HepG2 (cell line): ENCODE results near the gene COPS3. TPM values are rescaled to one million over a fixed set of nuclear protein-coding genes. Genes with fewer than 3 reads are reported as not detected.

Experiments used
- ARID3A ChIP-seq: IDR thresholded peaks from 2 replicates; pipeline ENCODE4 v1.6.1; 2012; ENCODE audit warnings: low read depth, low read length, improper control_type of control experiment
- CHCHD3 ChIP-seq: sonication (generic); formaldehyde crosslinking; IDR thresholded peaks from 2 replicates; pipeline ENCODE4 v1.8.0; 2022; ENCODE audit warnings: mild to moderate bottlenecking, missing genetic modification reagents, moderate library complexity
- ELF4 ChIP-seq: sonication (generic); formaldehyde crosslinking; IDR thresholded peaks from 2 replicates; pipeline ENCODE4 v1.5.0; 2020; ENCODE audit warnings: missing genetic modification reagents, mild to moderate bottlenecking, moderate library complexity, borderline replicate concordance
- ESRRA ChIP-seq: sonication (generic); formaldehyde crosslinking; IDR thresholded peaks from 2 replicates; pipeline ENCODE4 v1.5.1; 2020; ENCODE audit warnings: mild to moderate bottlenecking, low read depth, missing genetic modification reagents
- FOXM1 ChIP-seq: sonication (generic); formaldehyde crosslinking; IDR thresholded peaks from 2 replicates; pipeline ENCODE4 v1.5.0; 2020; ENCODE audit warnings: missing genetic modification reagents
- GFI1 ChIP-seq: sonication (generic); formaldehyde crosslinking; IDR thresholded peaks from 2 replicates; pipeline ENCODE4 v1.5.0; 2020; ENCODE audit warnings: missing genetic modification reagents, mild to moderate bottlenecking, borderline replicate concordance
- MAFK ChIP-seq, 2 experiments: IDR thresholded peaks in 1 of 2; conservative IDR thresholded peaks in 1 of 2; 2 replicates each; pipeline ENCODE4 v1.6.1; 2011; ENCODE audit warnings: improper control_type of control experiment in 2 of 2, low read length in 2 of 2
- PAX8 ChIP-seq: sonication (generic); formaldehyde crosslinking; IDR thresholded peaks from 2 replicates; pipeline ENCODE4 v1.8.0; 2022; ENCODE audit warnings: mild to moderate bottlenecking, missing genetic modification reagents, borderline replicate concordance
- PHF8 ChIP-seq: sonication (generic); formaldehyde crosslinking; IDR thresholded peaks from 2 replicates; pipeline ENCODE4 v1.5.0; 2020; ENCODE audit warnings: missing genetic modification reagents
- ZFP90 ChIP-seq: sonication (generic); formaldehyde crosslinking; IDR thresholded peaks from 2 replicates; pipeline ENCODE4 v1.8.0; 2022; ENCODE audit warnings: missing genetic modification reagents, mild to moderate bottlenecking, inconsistent platforms, borderline replicate concordance
- ZIK1 ChIP-seq: sonication (generic); formaldehyde crosslinking; IDR thresholded peaks from 2 replicates; pipeline ENCODE4 v1.5.0; 2020; ENCODE audit warnings: mild to moderate bottlenecking, low read depth, missing genetic modification reagents, borderline replicate concordance
- ZNF232 ChIP-seq: sonication (generic); formaldehyde crosslinking; IDR thresholded peaks from 2 replicates; pipeline ENCODE4 v1.4.0; 2020; ENCODE audit warnings: missing genetic modification reagents, borderline replicate concordance
- ZNF318 ChIP-seq: sonication (generic); formaldehyde crosslinking; IDR thresholded peaks from 2 replicates; pipeline ENCODE4 v1.4.0; 2020; ENCODE audit warnings: mild to moderate bottlenecking, missing genetic modification reagents
- ZNF761 ChIP-seq: sonication (generic); formaldehyde crosslinking; conservative IDR thresholded peaks from 2 replicates; pipeline ENCODE4 v1.4.0; 2020; ENCODE audit warnings: mild to moderate bottlenecking, missing genetic modification reagents
- polyA plus RNA-seq, 8 experiments: library from polyadenylated mRNA; depleted of rRNA in 3 of 8; stranded (reverse) in 7 of 8; unstranded in 1 of 8; fragments of >200 nt; fragmentation: Illumina TruSeq in 4 of 8; extraction: Trizol in 4 of 8; gene quantifications; 2 replicates each; pipeline versions ENCODE4 v1.2.1 to v1.2.3, GENCODE V29; 2011 to 2016; ENCODE audit warnings: low read depth in 4 of 8, missing spikeins in 1 of 8, mixed read lengths in 1 of 8; ENCODE audit not compliant: insufficient read depth in 1 of 8
- total RNA-seq, 5 experiments: library from RNA; depleted of rRNA; stranded (reverse); fragments of >200 nt; fragmentation: Illumina TruSeq; extraction: Trizol; gene quantifications; 2 replicates each; pipeline ENCODE4 v1.2.3, GENCODE V29; 2016; ENCODE audit warnings: low read depth in 1 of 5
- TF ChIP-seq, protein P1 (sequence below): sonication (generic); formaldehyde crosslinking; IDR thresholded peaks from 2 replicates; pipeline ENCODE4 v1.4.0; 2020; ENCODE audit warnings: missing genetic modification reagents

COPS3 gene
- total and polyA plus RNA-seq, 2 of the 13 experiments (the other 11 are each of a cell fraction or from before 2014, with no cell fraction given) = 46.3 to 103 TPM

GRCh38 chr17:17237026-17237799 is 43.8 kb downstream of the COPS3 start, which contains the start of gene FLCN (continued):
- TF ChIP-seq ZNF318 (CRISPR knock-in tag) = no peak
- 0 out of 2 replicates have a peak, but pooled peaks have one; percentile 39 for TF ChIP-seq GFI1 (CRISPR knock-in tag)
- TF ChIP-seq ZFP90 = peak; percentile 80
- peak; percentile 14; the same call in 1 of the 2 replicates for TF ChIP-seq ZNF232 (CRISPR knock-in tag)
- peak; percentile 42; the same call in 1 of the 2 replicates for TF ChIP-seq ARID3A
- no peak for TF ChIP-seq CHCHD3
- TF ChIP-seq FOXM1 (CRISPR knock-in tag) = no peak
- TF ChIP-seq PAX8 = peak; percentile 78
- TF ChIP-seq ZIK1 = no peak
- no peak for TF ChIP-seq ELF4 (CRISPR knock-in tag)
- TF ChIP-seq, protein P1, sequence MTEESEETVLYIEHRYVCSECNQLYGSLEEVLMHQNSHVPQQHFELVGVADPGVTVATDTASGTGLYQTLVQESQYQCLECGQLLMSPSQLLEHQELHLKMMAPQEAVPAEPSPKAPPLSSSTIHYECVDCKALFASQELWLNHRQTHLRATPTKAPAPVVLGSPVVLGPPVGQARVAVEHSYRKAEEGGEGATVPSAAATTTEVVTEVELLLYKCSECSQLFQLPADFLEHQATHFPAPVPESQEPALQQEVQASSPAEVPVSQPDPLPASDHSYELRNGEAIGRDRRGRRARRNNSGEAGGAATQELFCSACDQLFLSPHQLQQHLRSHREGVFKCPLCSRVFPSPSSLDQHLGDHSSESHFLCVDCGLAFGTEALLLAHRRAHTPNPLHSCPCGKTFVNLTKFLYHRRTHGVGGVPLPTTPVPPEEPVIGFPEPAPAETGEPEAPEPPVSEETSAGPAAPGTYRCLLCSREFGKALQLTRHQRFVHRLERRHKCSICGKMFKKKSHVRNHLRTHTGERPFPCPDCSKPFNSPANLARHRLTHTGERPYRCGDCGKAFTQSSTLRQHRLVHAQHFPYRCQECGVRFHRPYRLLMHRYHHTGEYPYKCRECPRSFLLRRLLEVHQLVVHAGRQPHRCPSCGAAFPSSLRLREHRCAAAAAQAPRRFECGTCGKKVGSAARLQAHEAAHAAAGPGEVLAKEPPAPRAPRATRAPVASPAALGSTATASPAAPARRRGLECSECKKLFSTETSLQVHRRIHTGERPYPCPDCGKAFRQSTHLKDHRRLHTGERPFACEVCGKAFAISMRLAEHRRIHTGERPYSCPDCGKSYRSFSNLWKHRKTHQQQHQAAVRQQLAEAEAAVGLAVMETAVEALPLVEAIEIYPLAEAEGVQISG (CRISPR knock-in tag) = peak; percentile 11; the same call in 1 of the 2 replicates
- TF ChIP-seq ZNF761 (CRISPR knock-in tag) = no peak
- no peak for TF ChIP-seq ESRRA (CRISPR knock-in tag)
- peak; percentile 84 for TF ChIP-seq PHF8 (CRISPR knock-in tag)
- peak in 1 of 2 experiments; percentile 64; a peak in 2 of 4 replicates for TF ChIP-seq MAFK (conservative IDR thresholded peaks at IDR 0.05 in 1 of 2, IDR thresholded peaks at IDR 0.05 in 1 of 2; ENCODE audit: low read length in 2 of 2)
